ENCODE results near the gene RTN4RL2. TPM values are rescaled to one million over a fixed set of nuclear protein-coding genes. Genes with fewer than 3 reads are reported as not detected.
A peak's percentile ranks its signal among the peaks of the same experiment; 100 is the strongest.

RTN4RL2 gene
- total RNA-seq, result 1 to 10 TPM in 2 of 5 donors, not detected in 3; 3.9 to 8.1 TPM
- polyA plus RNA-seq, result under 1 TPM; 0.75 to 0.78 (median 0.76) TPM
- long read RNA-seq, donor 1, result 0 reads
- long read RNA-seq, donor 2, result 0 reads
- long read RNA-seq, donor 3, partial matches to known transcripts, result 0 of 1 reads
- long read RNA-seq, donor 3, other reads (novel, unspliced or antisense), result 0 of 1 reads
- long read RNA-seq, donor 4, result 0 reads
- long read RNA-seq, donor 5, partial matches to known transcripts, result 0 of 2 reads
- long read RNA-seq, donor 5, other reads (novel, unspliced or antisense), result 0 of 2 reads
- long read RNA-seq, donor 6, partial matches to known transcripts, result 0 of 1 reads
- long read RNA-seq, donor 6, other reads (novel, unspliced or antisense), result 0 of 1 reads
- long read RNA-seq, donor 7, partial matches to known transcripts, result 10 of 57 reads
- long read RNA-seq, donor 7, other reads (novel, unspliced or antisense), result 47 of 57 reads
- long read RNA-seq, donor 8, partial matches to known transcripts, result 0 of 1 reads
- long read RNA-seq, donor 8, other reads (novel, unspliced or antisense), result 0 of 1 reads
- long read RNA-seq, donor 9, partial matches to known transcripts, result 76 of 76 reads
- long read RNA-seq, donor 9, other reads (novel, unspliced or antisense), result 0 of 76 reads
- long read RNA-seq, donor 10, result 0 reads

DNA sequence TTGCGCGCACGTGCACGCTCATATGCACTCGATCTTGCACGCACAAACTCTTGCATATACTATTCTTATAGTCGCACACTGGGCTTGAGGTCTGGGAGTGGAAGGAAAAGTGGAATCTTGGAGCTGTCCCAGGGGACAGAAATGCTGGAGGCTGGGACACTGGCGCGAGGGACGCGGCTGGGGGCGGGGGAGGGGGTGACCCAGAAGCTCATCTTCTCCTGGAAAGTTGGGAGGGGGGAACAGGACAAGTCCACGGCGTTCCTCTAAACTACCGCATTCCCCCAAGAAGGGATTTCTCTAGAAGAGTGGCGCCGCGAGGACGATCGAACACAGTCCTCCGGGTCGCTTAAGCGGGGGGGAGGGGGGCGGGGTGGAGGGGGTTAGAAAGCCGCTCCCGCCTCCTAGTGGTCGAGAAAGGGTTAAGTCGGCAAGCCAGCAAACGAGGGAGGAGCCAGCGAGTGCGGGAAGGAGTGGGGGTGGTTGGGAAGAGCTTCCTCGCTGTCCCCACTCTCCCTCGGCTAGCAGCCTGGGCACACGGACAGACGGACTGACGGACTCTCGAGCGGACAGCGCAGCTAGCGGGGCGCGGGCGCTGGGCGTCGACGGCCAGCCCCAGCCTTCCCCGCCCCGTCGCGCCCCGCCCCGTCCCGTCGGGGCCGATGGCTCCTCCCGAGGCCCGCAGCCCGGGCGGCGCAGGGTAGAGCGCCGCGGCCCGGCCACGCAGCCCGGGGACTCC lies at the start of gene RTN4RL2:
RTN4RL2 (plus strand) TSS at position 507 of the 736 bp plus-strand sequence. CDS start 338 bp downstream, outside the sequence.
- Histone ChIP-seq H3K4me3 (peak within 1 kb of the TSS; percentile 42 to 57 (median 50)), H3K9me3 (no peaks in the 10 kb centered on the region), H3K36me3 (no peaks in the 10 kb centered on the region), H3K27ac (peak within 1 kb of the TSS in 1 of 5 donors; percentile 29), H3K4me1 (peaks cover 36 to 45% (median 43%) of the 10 kb centered on the region in 4 donors), H3K27me3 (peaks cover 4 to 61% (median 36%) of the 10 kb centered on the region in 3 donors)
- 0 to 1% (median 1%) methylated on average over 32 to 66 of the region's 66 CpGs for WGBS, 5 donors
- intact Hi-C loops (cut with DNase I; ENCODE audit: low total_unique reads), result no loop called here
- TF ChIP-seq POLR2A (IDR thresholded peaks at IDR 0.05) (no peak), POLR2AphosphoS5 (IDR thresholded peaks at IDR 0.05) (no peak), EP300 (IDR thresholded peaks at IDR 0.05) (no peak)
- TF ChIP-seq, protein P1, sequence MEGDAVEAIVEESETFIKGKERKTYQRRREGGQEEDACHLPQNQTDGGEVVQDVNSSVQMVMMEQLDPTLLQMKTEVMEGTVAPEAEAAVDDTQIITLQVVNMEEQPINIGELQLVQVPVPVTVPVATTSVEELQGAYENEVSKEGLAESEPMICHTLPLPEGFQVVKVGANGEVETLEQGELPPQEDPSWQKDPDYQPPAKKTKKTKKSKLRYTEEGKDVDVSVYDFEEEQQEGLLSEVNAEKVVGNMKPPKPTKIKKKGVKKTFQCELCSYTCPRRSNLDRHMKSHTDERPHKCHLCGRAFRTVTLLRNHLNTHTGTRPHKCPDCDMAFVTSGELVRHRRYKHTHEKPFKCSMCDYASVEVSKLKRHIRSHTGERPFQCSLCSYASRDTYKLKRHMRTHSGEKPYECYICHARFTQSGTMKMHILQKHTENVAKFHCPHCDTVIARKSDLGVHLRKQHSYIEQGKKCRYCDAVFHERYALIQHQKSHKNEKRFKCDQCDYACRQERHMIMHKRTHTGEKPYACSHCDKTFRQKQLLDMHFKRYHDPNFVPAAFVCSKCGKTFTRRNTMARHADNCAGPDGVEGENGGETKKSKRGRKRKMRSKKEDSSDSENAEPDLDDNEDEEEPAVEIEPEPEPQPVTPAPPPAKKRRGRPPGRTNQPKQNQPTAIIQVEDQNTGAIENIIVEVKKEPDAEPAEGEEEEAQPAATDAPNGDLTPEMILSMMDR (IDR thresholded peaks at IDR 0.05), result peak in 2 of 7 experiments; percentile 14 to 30
- peak in 1 of 2 donors; percentile 81 for DNase-seq

DNA sequence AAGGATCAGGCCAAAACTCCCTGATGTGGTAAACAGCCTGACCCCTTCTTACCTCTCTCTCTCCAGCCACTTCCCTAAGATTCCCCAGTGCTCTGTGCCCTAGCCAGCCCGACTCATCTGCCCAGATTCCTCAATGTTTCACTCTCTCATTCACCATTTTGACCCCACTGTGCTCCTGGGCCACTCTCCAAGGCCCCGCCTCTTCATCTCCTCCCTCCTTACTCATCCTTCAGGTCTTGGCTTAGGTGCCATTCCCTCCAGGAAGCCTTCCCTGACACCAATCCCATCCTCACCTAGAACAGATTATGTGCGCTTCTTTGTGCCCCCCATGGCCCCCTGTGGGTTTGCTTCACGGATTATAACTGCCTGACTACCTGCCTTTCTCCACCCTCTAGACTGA lies 46.6 kb upstream of the RTN4RL2 start:
- DNase-seq, result no peak
- Histone ChIP-seq H3K4me3 (no peak overlapping the region), H3K9me3 (no peaks in the 10 kb centered on the region), H3K27me3 (no peaks in the 10 kb centered on the region), H3K36me3 (peaks cover 56 to 92% (median 84%) of the 10 kb centered on the region in 4 donors), H3K27ac (no peak overlapping the region), H3K4me1 (peaks cover 0 to 15% (median 11%) of the 10 kb centered on the region in 4 donors)
- TF ChIP-seq POLR2AphosphoS5 (IDR thresholded peaks at IDR 0.05) (no peak), EP300 (IDR thresholded peaks at IDR 0.05) (no peak), POLR2A (IDR thresholded peaks at IDR 0.05) (no peak)
- TF ChIP-seq, protein P1 (IDR thresholded peaks at IDR 0.05), result no peak
- 81 to 97% (median 89%) methylated on average over 4 of the region's 4 CpGs for WGBS, 5 donors
- intact Hi-C loops (cut with DNase I; ENCODE audit: low total_unique reads), result no loop called here

DNA sequence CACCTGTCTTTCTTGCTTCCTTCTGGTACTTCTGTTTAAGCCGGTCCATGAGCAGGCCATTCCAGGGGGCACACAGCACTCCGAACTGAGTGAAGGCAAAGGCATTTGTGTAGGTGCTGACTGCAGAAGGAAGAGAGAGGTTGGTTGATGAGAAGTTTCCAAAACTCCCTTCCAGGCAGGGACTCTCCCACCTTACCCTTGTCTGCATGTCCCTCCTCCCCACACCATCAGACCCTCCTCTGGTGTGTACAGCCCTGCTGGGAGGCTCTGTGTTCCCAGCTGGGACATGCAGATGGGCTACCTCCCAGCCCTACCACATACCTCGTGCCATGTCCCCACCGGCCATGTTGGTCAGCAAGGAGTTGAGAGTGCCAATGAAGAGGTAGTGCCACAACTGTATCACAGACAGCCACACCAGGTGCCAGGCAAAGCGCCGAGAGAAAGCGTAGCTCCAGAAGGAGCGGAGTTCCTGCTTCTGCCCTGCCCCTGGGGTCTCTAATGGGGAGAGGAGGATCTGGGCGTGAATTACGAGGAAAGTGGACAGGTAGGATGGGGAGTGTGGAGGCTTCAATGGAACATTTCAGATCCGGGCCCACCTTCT lies 45.6 kb upstream of the RTN4RL2 start:
- TF ChIP-seq POLR2A (IDR thresholded peaks at IDR 0.05) (no peak), POLR2AphosphoS5 (IDR thresholded peaks at IDR 0.05) (no peak), EP300 (IDR thresholded peaks at IDR 0.05) (no peak)
- TF ChIP-seq, protein P1 (IDR thresholded peaks at IDR 0.05), result no peak
- WGBS, 5 donors, result 87 to 98% (median 95%) methylated on average over 11 of the region's 11 CpGs
- H3K27ac ChIP-seq, result no peak overlapping the region

More for the DNA sequence above, 45.6 kb upstream of the RTN4RL2 start:
- intact Hi-C loops (cut with DNase I; ENCODE audit: low total_unique reads), result no loop called here
- Histone ChIP-seq H3K36me3 (peaks cover 46 to 92% (median 82%) of the 10 kb centered on the region in 4 donors), H3K27me3 (no peaks in the 10 kb centered on the region), H3K9me3 (no peaks in the 10 kb centered on the region), H3K4me1 (peaks cover 0 to 15% (median 11%) of the 10 kb centered on the region in 4 donors), H3K4me3 (no peak overlapping the region)
- no peak for DNase-seq

Data from stomach (tissue), 19 donors.